GM21529 (cell line): ENCODE results near the gene STMND1.

Source experiments
- ATAC-seq: cut with Tn5 transposase; IDR thresholded peaks from one replicate; pipeline ENCODE4 v1.9.1; 2021; ENCODE audit not compliant: unreplicated experiment

Gene STMND1

GRCh38 chr6:17157617-17158016 is 55.8 kb downstream of the STMND1 start:
- ATAC-seq: no peak

- ATAC-seq: no peak
Measured at GRCh38 chr6:17159240-17159639, 57.4 kb downstream of the STMND1 start.

DNA sequence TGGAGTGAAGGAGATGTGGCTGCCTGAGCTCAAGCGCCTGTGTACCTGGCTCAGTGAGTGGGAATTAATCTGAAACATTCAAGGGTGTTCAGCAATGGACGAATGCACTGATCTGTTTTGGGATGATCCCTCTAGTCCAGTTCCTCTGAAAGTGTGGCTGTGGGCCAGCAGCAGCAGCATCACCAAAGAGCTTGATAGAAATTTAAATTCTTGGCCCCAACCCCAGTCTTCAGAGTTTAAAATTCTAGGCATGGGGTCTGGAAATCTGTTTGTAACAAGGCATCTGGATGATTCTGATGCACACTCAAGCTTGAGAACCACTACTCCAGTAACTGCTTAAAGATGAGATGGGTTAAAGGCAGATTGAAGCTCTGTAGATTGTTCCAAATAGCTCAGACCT is 59.2 kb downstream of the STMND1 start:
- no peak for ATAC-seq

DNA sequence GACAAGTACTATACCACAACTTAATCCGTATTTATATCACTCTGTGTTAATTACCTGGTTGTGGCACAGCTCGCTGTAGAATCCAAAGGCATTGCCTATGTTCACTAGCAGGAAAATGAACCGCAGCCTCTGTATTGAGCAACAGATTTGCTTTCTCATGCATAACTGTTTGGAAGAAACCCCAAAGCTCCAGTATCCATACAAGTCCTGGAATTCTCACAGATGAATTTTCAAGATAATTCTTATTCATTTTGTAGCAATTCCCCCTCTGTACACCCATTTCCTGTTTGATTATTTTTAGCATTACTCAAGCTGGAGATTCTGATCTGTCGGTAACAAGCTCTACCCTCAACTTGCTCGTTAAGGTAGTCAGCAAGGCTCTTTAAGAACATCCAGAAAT is 63.5 kb downstream of the STMND1 start:
- no peak for ATAC-seq

GRCh38 chr6:17167327-17167979 is 65.6 kb downstream of the STMND1 start:
- ATAC-seq: no peak

- ATAC-seq: no peak
Measured at GRCh38 chr6:17169291-17169690, 67.4 kb downstream of the STMND1 start.

DNA sequence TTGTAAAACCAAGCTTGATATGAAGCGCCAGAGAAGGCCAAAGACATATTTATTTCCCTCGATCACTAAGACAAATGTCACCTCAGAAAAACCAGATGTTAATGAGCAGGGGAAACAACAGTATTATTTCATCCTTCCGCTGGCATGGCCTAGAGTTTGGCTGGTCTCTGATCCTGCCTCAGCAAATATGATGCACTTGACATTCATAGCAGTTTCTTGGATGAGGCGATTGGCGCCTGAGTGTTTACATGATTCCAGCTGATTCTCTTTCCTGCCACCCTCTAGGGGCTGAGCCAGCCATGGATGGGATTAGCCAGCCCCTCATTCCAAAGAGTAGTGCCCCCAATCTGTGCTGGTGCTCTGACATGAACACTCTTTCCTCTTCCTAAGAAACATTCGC is 67.9 kb downstream of the STMND1 start:
- no peak for ATAC-seq

DNA sequence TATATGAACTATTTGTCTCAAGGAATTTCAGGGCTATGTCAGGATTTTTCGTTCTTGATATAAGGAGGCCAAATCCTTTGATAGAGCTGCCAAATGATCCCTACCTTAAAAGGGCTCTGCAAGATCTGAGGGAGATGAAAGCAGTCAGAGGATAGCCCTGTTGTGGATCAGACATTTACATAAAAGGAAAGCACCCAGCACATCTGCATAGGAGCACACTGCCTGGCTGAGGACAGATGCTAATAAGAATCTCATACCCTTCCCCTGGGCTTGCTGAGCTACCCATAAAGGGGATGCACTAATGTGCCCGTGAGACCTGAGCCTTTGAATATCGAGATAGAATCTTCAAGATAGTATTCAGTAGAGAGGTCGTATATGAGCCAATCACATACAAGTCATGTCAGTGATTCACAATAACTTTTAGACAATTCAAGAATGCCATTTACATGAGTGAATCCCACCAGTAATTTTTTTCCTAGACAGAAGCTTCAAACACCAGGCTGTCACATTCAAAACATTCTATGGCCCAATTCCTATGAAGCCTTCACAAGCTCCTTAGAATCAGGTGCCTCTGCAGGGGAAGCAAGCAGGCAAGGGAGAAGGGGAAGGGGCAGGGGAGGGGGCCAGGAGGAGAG is 71.1 kb downstream of the STMND1 start:
- no peak for ATAC-seq

GRCh38 chr6:17178326-17178725 is 76.5 kb downstream of the STMND1 start:
- no peak for ATAC-seq

DNA sequence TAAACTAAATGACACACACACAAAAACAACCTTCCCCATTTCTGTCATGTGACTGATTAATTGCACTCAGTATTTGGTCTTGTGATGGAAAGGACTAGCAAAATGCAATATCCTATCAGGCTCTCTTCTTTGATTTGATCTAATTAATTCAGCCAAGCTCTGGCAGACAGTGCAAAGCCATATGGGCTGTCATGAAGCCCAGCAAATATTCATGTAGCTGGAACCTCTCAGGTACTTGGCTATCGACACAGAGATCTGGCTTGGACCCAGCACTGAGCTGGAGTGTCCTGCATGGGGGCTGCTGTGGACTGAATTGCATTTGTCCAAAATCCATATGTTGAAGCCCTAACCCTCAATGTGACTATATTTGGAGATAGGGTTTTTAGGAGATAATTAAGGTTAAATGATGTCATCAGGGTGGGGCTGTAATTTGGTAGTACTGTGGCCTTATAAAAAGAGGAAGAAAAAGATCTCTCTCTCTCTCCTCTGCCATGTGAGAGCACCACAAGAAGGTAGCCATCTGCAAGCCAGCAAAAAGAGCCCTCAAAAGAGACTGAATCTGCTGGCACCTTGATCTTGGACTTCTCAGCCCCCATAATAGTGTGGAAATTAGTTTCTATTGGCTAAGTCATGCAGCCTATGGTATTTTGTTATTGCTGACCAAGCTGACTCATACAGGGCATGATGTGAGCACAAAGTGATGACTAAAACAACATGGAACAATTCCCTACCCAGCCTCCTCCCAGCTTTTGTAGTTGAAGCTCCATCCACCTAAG is 77.1 kb downstream of the STMND1 start:
- ATAC-seq: no peak

- ATAC-seq: no peak
Measured at GRCh38 chr6:17179530-17180073, 77.8 kb downstream of the STMND1 start.
